Body of pancreas (tissue), 4 donors: Measurements from ENCODE around the gene GALNT17. TPM values are rescaled to one million over a fixed set of nuclear protein-coding genes. Genes with fewer than 3 reads are reported as not detected.

Experiments
- ATAC-seq: fragments of 150-250 bp; one replicate; pipeline ENCODE4 v1.9.1; 2016
- DNase-seq, 4 donors: peaks; one replicate each; pipeline ENCODE4 v3.0.0-alpha.2; 2019
- H3K27ac ChIP-seq, 4 donors: fragments of 200-600 bp; sonication (generic); 1 replicate in 3 of 4; 2 replicates in 1 of 4; pipeline versions ENCODE4 v1.5.1 to v1.6.1; 2016 to 2019; ENCODE audit warnings: mild to moderate bottlenecking in 1 of 4, mixed read lengths in 1 of 4, moderate library complexity in 1 of 4
- H3K27me3 ChIP-seq, 2 donors: fragments of 200-600 bp; sonication (generic); one replicate each; pipeline ENCODE4 v1.6.0; 2016; ENCODE audit warnings: mild to moderate bottlenecking in 1 of 2
- H3K36me3 ChIP-seq, 2 donors: fragments of 200-600 bp; sonication (generic); replicated peaks in 1 of 2; 2 replicates each; pipeline ENCODE4 v1.5.1; 2016; ENCODE audit warnings: low read depth in 2 of 2; ENCODE audit not compliant: insufficient read depth in 1 of 2
- H3K4me1 ChIP-seq: fragments of 200-600 bp; sonication (generic); one replicate; pipeline ENCODE4 v1.6.0; 2016
- H3K4me3 ChIP-seq, 2 donors: fragments of 200-600 bp; sonication (generic); 1 replicate in 1 of 2; 2 replicates in 1 of 2; pipeline ENCODE4 v1.5.1; 2016 to 2019
- H3K9me3 ChIP-seq, 3 donors: fragments of 200-600 bp; sonication (generic); 1 replicate in 2 of 3; 2 replicates in 1 of 3; pipeline ENCODE4 v1.5.1; 2016
- CTCF ChIP-seq, 7 experiments: fragments of 450-650 bp in 4 of 7; fragments of 200-600 bp in 3 of 7; sonication (generic) in 3 of 7; IDR thresholded peaks; one replicate each; pipeline ENCODE4 v1.5.1; 2016 to 2019; ENCODE audit warnings: antibody characterized with exemption in 7 of 7
- POLR2A ChIP-seq, 3 donors: fragments of 450-650 bp; IDR thresholded peaks; one replicate each; pipeline ENCODE4 v1.6.1; 2016; ENCODE audit warnings: antibody characterized with exemption in 3 of 3, mild to moderate bottlenecking in 2 of 3
- WGBS, 2 donors: methylation state at CpG; one replicate each; pipeline ENCODE4 v1.1.5; 2017; 5-methylcytosine and 5-hydroxymethylcytosine counted together
- intact Hi-C: fragments of 100-400 bp; cut with DNase I; formaldehyde crosslinking; loops from one replicate; pipeline ENCODE4 v1.15.1; 2023
- total RNA-seq, 2 donors: library from RNA; depleted of rRNA; stranded (reverse); fragments of >200 nt; gene quantifications; one replicate each; pipeline ENCODE4 v1.1.0, GENCODE V29; 2016

GALNT17 gene
- total RNA-seq, 2 donors from 2014 or later = 6.5 to 27.4 TPM

GRCh38 chr7:71601851-71602250 is 469.9 kb downstream of the GALNT17 start:
- intact Hi-C loops = no loop called here
- Histone ChIP-seq H3K27ac (no peak overlapping the region), H3K36me3 (no peaks in the 10 kb centered on the region), H3K4me3 (no peak overlapping the region), H3K9me3 (no peaks in the 10 kb centered on the region), H3K4me1 (no peaks in the 10 kb centered on the region), H3K27me3 (no peaks in the 10 kb centered on the region)
- ATAC-seq = no peak
- no peak for TF ChIP-seq CTCF (IDR thresholded peaks at IDR 0.05)
- no peak for TF ChIP-seq POLR2A (IDR thresholded peaks at IDR 0.05)
- WGBS, 2 donors = 51 to 55% methylated on average over 6 of the region's 6 CpGs
- no peak for DNase-seq

- intact Hi-C loops = no loop called here
- Histone ChIP-seq H3K27me3 (no peaks in the 10 kb centered on the region), H3K9me3 (no peaks in the 10 kb centered on the region), H3K4me1 (no peaks in the 10 kb centered on the region), H3K36me3 (no peaks in the 10 kb centered on the region), H3K4me3 (no peak overlapping the region), H3K27ac (no peak overlapping the region)
- DNase-seq = no peak
- TF ChIP-seq POLR2A (IDR thresholded peaks at IDR 0.05) = no peak
- no peak for TF ChIP-seq CTCF (IDR thresholded peaks at IDR 0.05)
- ATAC-seq = no peak
- WGBS, 2 donors = 82 to 90% methylated on average over 9 of the region's 9 CpGs
These were observed 473.0 kb downstream of the GALNT17 start for GRCh38 chr7:71604818-71605414.

GRCh38 chr7:71611986-71612385 is 480.0 kb downstream of the GALNT17 start:
- Histone ChIP-seq H3K4me3 (no peak overlapping the region), H3K27ac (no peak overlapping the region), H3K4me1 (no peaks in the 10 kb centered on the region), H3K27me3 (no peaks in the 10 kb centered on the region), H3K36me3 (no peaks in the 10 kb centered on the region), H3K9me3 (no peaks in the 10 kb centered on the region)
- intact Hi-C loops = no loop called here
- TF ChIP-seq POLR2A (IDR thresholded peaks at IDR 0.05) (no peak), CTCF (IDR thresholded peaks at IDR 0.05) (no peak)
- DNase-seq (no peak), ATAC-seq (no peak)
- 78 to 87% methylated on average over 2 of the region's 2 CpGs for WGBS, 2 donors

GRCh38 chr7:71612911-71613310 is 481.0 kb downstream of the GALNT17 start:
- H3K4me1 ChIP-seq = no peaks in the 10 kb centered on the region
- ATAC-seq (no peak), DNase-seq (no peak)
- no peaks in the 10 kb centered on the region for H3K27me3 ChIP-seq
- intact Hi-C loops = no loop called here
- H3K36me3 ChIP-seq = no peaks in the 10 kb centered on the region
- no peak for TF ChIP-seq POLR2A (IDR thresholded peaks at IDR 0.05)
- TF ChIP-seq CTCF (IDR thresholded peaks at IDR 0.05) = no peak
- no peak overlapping the region for H3K27ac ChIP-seq
- no peaks in the 10 kb centered on the region for H3K9me3 ChIP-seq
- no peak overlapping the region for H3K4me3 ChIP-seq
- 44 to 69% methylated on average over 6 of the region's 6 CpGs for WGBS, 2 donors

- H3K9me3 ChIP-seq = no peaks in the 10 kb centered on the region
- no peaks in the 10 kb centered on the region for H3K4me1 ChIP-seq
- 18 to 30% methylated on average over 3 of the region's 3 CpGs for WGBS, 2 donors
- ATAC-seq (no peak), DNase-seq (no peak)
- TF ChIP-seq POLR2A (IDR thresholded peaks at IDR 0.05) = no peak
- no peak for TF ChIP-seq CTCF (IDR thresholded peaks at IDR 0.05)
- no peaks in the 10 kb centered on the region for H3K27me3 ChIP-seq
- no peak overlapping the region for H3K4me3 ChIP-seq
- H3K36me3 ChIP-seq = no peaks in the 10 kb centered on the region
- intact Hi-C loops = no loop called here
- H3K27ac ChIP-seq = no peak overlapping the region
These were observed 481.4 kb downstream of the GALNT17 start for GRCh38 chr7:71613313-71613712.
